Measurements from ENCODE around the gene EIF2B2.

GRCh38 chr14:74973905-74974363 lies 28.8 kb upstream of the EIF2B2 start:
- TF ChIP-seq POLR2AphosphoS5 (IDR thresholded peaks at IDR 0.05; ENCODE audit: low read length) (no peak), POLR2A (IDR thresholded peaks at IDR 0.05; ENCODE audit: low read depth, low read length) (no peak), CTCF (IDR thresholded peaks at IDR 0.05 in 2 of 3, conservative IDR thresholded peaks at IDR 0.05 in 1 of 3; ENCODE audit: control insufficient read depth in 2 of 3, extremely low read depth in 1 of 3, insufficient read depth in 1 of 3, low read depth in 3 of 3, low read length in 3 of 3) (no peak), NR2F1 (conservative IDR thresholded peaks at IDR 0.05) (no peak), RBBP5 (conservative IDR thresholded peaks at IDR 0.05) (no peak), KDM1A (IDR thresholded peaks at IDR 0.05; ENCODE audit: borderline replicate concordance) (no peak), IRF3 (IDR thresholded peaks at IDR 0.05) (no peak), LARP7 (IDR thresholded peaks at IDR 0.05) (no peak), SMC3 (IDR thresholded peaks at IDR 0.05; ENCODE audit: borderline replicate concordance, low read length) (no peak), JUND (IDR thresholded peaks at IDR 0.05; ENCODE audit: low read depth, low read length) (no peak), EZH2 (IDR thresholded peaks at IDR 0.05; ENCODE audit: borderline replicate concordance, control insufficient read depth, low read depth, low read length) (no peak), ETV6 (conservative IDR thresholded peaks at IDR 0.05 in 1 of 2, IDR thresholded peaks at IDR 0.05 in 1 of 2; ENCODE audit: borderline replicate concordance in 1 of 2, low read depth in 1 of 2) (no peak), SP1 (IDR thresholded peaks at IDR 0.05; ENCODE audit: low read depth, low read length) (no peak)

All from GM12878 (cell line).